Right ventricle myocardium inferior (tissue), 1 donor: Measurements from ENCODE around the gene NPAS1. TPM values are rescaled to one million over a fixed set of nuclear protein-coding genes. Genes with fewer than 3 reads are reported as not detected.

ENCODE experiments used
- ATAC-seq: fragments of 200-7000 bp; cut with Tn5 transposase; one replicate; pipeline ENCODE4 v1.9.1; 2020; ENCODE audit warnings: mild to moderate bottlenecking, moderate library complexity
- DNase-seq: peaks from one replicate; pipeline ENCODE4 v3.0.0; 2021; ENCODE audit errors: missing footprints
- intact Hi-C: fragments of 100-400 bp; cut with DNase I; formaldehyde crosslinking; loops from one replicate; pipeline ENCODE4 v1.11.0; 2022
- long read RNA-seq: library from polyadenylated mRNA; unstranded; transcript quantifications from one replicate; pipeline ENCODE4 v2.0.0, GENCODE V29; 2021
- total RNA-seq: library from RNA; stranded (reverse); fragmentation: NEBNext Ultra II Directional; extraction: Animal tissue kit (Norgen Biotek cat#: 25700); gene quantifications from one replicate; pipeline ENCODE4 v1.2.1, GENCODE V29; 2021
- donor health status: DM: no; HTN: yes; CAD: no; lungs with severe emphysema.

The NPAS1 gene
- total RNA-seq, result not detected
- long read RNA-seq, result 0 reads

GRCh38 chr19:47019431-47020041 lies at the start of gene NPAS1:
Gene NPAS1, plus strand, starts transcription at chr19:47019837. Its CDS starts 1,211 bp downstream, at chr19:47021048.
- intact Hi-C loops, result no loop called here
- peak; percentile 10 for ATAC-seq
- DNase-seq, result no peak

DNA sequence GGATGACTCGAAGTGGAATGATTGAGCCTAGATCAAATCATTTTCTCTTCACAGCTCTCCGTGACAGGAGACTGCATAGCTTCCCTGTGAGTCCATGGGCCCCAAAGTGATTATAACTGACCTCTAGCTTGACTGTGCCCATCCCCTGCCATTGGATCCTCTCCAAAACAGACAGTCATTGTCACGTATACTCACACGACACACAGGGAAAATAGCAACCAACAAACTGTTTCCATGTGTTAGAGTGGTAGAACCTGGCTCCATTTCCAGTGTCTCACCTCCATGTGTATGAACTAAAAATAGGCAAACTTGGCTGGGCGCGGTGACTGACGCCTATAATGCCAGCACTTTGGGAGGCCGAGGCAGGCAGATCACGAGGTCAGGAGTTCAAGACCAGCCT lies 48.8 kb upstream of the NPAS1 start:
- peak; percentile 73 for ATAC-seq
- intact Hi-C loops, result no loop called here
- peak; percentile 80 for DNase-seq

DNA sequence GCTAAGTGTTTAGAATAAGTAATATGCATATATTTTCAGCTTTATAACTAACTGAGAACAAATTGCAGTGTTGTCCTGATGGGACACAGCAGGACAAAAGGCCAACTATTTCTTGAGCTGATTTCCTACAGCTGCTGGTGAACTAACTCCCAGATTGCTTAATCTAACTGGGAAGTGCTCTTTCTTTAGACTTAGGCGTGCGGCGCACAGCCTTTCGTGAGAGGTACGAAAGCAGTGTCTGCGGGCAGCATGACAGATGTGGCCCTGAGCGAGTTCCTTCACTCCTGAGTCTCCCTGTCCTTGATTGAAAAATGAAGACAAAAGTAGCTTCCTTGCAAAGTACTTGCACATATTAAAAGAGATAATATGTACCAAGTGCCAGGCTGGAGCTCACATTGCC lies 47.3 kb upstream of the NPAS1 start:
- no peak for DNase-seq
- intact Hi-C loops, result no loop called here
- no peak for ATAC-seq

DNA sequence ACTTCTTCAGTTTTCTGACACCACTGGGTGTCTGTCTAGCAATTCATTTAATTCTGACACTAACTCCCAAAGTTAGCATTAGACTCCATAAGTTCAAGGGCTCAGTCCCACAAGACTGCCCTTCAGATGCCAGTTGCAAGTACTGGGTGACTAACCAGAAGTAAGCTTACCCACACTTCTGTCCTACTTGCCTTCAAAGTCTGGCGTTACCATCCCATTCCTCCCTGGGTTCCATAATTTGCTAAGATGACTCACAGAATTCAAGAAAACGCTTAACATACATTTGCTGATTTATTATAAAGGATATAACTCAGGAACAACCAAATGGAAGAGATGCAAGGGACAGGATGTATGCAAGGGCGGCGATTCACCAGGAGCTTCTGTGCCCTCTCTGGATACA lies 45.5 kb upstream of the NPAS1 start:
- no peak for DNase-seq
- ATAC-seq, result no peak
- intact Hi-C loops, result no loop called here

DNA sequence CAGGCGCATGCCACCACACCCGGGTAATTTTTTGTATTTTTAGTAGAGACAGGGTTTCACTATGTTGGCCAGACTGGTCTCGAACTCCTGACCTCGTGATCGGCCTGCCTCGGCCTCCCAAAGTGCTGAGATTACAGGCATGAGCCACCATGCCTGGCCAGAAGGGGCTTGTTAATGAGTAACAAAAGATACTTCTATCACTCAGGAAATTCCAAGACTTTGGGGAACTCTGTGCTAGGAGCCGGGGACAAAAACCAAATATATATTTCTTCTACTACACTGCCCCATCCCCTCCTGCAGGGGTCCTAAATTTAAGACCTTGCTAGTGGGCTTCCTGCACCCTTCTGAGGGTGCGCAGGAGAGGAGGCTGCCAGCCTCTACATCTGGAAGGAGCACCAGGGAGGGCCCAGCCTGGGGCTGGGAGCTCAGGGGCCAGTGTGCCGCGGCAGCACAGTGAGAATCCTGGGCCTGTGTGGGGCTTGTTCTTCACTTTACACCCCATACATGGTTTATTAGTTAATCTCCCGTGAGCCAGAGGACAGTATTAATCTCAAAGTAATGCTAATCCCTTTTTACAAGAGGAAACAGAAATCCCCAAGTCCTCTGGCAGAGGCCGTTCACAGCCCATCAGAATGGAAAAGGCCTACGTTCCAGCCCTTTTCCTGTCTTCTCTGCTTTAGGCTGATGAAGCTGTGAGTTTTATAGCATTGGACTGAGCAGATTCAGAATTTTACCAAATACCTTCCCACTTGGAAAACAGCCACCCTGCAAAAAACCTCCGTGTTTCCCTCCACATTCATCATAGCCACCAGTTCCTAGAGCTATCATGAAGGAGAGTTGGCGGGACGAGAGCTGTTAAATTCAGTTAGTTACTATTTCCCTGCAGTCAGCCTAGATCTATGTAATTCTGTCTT lies 44.4 kb upstream of the NPAS1 start:
- ATAC-seq, result no peak
- intact Hi-C loops, result no loop called here
- DNase-seq, result no peak

DNA sequence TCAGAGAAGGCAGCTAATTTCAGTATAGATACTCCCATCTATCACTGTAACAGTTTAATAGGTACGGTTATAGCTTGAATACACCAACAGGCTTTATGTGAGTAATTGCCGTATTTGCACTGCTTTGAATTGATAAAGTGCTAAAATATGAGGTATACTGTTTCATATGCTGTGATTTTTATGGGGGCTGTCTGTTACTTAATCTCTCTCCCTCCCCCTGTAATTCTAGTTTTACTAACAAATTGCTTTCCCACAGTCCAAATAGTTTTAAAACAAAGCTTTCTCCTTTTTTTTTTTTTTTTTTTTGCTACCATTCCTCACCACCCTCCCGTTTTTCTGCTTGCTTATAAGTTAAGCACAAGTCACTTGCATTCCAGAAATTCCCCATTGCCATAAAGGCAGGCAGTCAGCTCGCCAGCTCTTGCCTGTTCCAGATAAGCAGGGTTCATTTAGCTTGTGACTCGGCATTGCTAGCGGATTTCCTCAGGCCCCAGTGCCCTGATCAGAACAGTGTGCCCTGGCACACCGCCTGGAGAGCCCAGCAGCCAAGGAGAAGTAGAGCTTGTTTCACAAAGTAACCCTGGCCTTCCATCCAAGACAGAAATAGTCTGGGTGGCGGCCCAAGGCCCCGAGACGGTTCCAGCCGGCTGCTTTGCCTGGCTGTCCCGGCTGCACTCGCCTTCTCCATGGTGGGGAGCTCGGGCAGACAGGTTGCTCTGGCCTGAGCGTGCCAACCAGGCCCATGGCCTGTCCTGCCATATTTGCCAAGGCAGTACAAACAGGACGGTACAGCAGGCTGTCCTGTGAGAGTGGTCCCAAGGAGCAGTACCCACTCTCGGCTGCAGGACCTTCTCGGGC lies 43.5 kb upstream of the NPAS1 start:
- intact Hi-C loops, result no loop called here
- peak; percentile 96 for DNase-seq
- peak; percentile 93 for ATAC-seq

DNA sequence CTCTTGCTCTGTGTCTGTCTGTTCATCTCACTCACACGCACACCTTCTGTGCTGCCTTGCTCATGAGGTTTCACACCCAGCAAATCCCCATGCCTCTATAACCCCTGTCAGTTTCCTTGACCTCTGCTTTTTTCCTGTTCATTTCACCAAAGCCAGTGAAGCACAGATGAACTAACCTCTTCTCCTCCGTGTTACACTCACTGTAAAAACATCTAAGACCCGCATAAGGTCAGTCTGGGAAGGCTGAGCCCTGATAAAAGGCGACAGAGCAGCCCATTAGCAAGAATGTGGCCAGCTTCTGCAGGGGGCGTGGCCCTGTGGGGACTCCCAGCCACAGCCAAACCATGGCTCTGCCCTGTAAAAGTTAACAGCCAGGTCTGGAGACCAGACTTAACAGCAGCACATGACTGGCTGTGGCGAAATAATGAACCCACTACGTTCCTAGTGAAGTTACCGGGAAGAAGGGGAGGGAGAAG lies 42.8 kb upstream of the NPAS1 start:
- intact Hi-C loops, result no loop called here
- DNase-seq, result no peak
- peak; percentile 42 for ATAC-seq

DNA sequence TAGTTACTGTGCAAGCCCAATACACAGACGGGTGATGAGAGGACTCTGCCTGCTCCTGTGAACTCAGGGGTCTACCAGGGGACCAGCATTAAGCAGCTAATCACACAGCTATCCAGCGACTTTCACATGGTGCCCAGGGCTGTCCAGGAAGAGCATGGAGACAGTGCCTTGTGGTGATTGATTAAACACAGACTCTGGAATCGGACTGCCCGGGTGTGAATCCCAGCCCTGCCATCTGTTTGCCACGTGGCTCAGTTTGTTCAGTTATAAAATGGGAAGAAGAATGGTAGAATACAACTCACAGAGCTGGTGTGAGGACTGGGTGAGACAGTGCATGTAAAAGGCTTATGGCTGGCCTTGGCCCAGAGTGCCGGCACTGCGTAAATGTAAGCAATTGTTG lies 42.1 kb upstream of the NPAS1 start:
- ATAC-seq, result no peak
- DNase-seq, result no peak
- intact Hi-C loops, result no loop called here

DNA sequence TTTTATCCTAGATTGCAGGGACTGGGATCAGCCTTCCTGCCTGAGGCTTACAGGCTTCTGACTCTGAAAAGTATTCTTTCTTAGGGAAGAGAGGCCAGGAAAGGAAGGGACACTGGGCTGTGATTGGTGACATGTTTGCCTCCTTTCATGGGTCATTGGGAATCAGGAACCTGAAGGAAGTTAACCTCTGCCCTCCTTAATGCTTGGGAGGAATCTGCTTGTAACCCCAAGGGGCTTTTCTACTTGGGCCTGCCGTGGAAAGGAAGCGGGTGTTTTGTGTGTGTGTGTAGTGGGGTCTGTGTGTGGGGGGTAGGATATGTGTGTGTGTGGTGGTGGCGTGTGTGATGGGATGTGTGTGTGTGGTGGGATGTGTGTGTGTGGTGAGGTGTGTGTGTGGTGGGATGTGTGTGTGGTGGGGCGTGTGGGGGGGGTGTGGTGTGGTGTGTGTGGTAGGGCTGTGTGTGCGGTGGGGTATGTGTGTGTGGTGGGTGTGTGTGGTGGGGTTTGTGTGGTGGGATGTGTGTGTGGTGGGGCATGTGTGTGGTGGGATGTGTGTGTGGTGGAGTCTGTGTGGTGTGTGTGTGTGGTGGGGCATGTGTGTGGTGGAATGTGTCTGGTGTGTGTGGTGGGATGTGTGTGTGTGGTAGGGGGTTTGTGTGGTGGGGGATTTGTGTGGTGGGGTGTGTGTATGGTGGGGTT lies 41.3 kb upstream of the NPAS1 start:
- DNase-seq, result no peak
- intact Hi-C loops, result no loop called here
- no peak for ATAC-seq

DNA sequence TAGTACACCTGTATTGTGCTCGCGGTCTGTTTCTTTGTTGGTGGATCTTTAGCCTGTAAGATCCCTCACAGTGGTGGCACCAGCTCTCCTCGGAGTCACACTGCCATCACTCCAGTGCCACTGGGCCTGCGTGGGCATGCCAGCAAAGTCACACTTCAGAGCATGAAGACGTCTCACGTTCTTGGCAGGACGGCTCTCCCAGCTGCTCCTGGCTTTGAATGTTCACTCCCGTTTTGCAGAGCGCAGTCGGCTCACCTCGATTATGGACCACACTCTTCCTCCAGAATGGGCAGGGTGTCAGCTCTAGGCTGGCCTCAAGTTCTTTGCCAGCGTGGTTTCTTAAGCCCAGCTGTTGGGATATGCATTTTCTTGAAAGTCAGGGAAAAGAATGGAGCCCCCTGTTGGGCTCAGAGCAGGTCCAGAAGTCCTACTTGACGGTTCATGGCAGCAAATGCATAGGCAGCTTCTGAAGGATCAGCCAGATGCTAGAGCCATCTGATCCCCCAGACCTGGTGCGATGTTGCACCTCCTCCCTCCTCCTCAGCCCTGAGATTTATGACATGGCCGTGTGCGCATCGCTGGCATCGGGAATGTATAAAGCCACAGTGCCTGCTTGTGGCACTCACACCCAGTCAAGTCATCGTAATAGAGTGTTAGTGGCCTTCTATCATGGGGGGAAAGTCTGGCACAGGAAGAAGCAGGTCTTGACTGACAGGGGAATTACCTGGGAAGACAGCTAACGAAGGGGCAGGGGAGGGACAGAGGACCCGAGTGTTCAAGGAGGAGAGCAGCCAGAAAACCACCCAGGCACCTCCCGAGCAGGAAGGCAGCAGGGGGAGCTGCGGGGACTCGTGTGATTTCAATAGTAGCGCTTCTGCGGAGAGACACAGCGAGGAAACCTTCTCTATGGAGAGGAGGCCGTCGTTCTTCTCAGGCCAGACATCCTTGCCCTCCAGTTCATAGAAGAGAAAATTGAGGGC lies 40.2 kb upstream of the NPAS1 start:
- intact Hi-C loops, result no loop called here
- ATAC-seq (no peak), DNase-seq (no peak)

DNA sequence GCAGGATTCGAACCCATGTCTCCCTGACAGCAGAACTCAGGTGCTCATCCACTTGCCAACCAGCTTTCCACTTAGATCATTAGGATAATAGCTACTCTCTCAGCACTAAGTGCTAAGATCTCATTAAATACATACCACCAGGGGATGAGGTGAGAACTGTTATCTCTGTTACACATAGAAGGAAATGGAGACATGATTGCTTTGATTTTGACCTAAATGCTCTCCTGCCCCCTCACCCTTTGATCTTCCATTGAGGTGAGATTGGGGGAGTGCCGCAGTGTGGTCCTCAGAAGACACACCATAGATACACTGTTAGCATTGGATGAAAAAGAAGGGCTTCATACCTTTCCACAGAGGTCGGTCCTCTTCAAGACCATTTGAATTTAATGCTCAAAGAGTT lies 38.9 kb upstream of the NPAS1 start:
- intact Hi-C loops, result no loop called here
- DNase-seq (no peak), ATAC-seq (no peak)

GRCh38 chr19:46981286-46981945 lies 38.2 kb upstream of the NPAS1 start:
- DNase-seq (no peak), ATAC-seq (no peak)
- intact Hi-C loops, result no loop called here

DNA sequence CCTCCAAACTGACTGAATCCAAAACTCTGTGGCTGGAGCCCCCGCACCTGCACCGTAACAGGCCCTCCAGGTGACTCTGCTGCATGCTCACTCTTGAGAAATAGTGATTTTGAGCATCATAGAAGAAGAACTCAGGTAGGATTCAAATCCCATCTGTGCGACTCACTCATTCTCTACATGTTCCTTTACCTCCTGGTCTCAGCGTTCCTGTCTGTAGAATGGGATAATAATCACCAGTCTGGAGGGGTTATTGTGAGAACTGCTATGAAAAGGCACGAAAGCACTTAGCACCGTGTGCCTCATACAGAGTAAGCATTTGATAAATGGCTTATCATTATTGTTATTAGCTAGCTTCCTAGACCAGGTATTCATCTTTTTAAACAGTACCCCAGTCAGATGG lies 36.5 kb upstream of the NPAS1 start:
- ATAC-seq (no peak), DNase-seq (no peak)
- intact Hi-C loops, result no loop called here

GRCh38 chr19:46984077-46985010 lies 35.3 kb upstream of the NPAS1 start:
- intact Hi-C loops, result no loop called here
- peak; percentile 72 for ATAC-seq
- DNase-seq, result no peak

- intact Hi-C loops, result no loop called here
These were observed 33.9 kb upstream of the NPAS1 start for GRCh38 chr19:46985542-46986415.

More at GRCh38 chr19:46985542-46986415, 33.9 kb upstream of the NPAS1 start:
- ATAC-seq (no peak), DNase-seq (no peak)
